HEK293 (cell line): ENCODE data around the gene LRP1B.

Experiments used
- CTCF ChIA-PET: fragments of 350-600 bp; formaldehyde crosslinking; extraction: SDS; loops from one replicate; lab custom pipeline; 2021; ENCODE audit warnings: antibody characterized with exemption; lab: Yijun Ruan, JAX
- POLR2A ChIA-PET: fragments of 300-600 bp; formaldehyde crosslinking; extraction: SDS; loops from one replicate; lab custom pipeline; 2020; ENCODE audit warnings: antibody characterized with exemption, inconsistent platforms; lab: Yijun Ruan, JAX
- H3K27ac ChIP-seq: fragments of 200-500 bp; sonication (Bioruptor generic); 2 replicates; pipeline ENCODE4 v1.5.1; 2014; ENCODE audit warnings: low read depth, low read length, control low read depth, inconsistent platforms; ENCODE audit errors: extremely low read depth
- H3K36me3 ChIP-seq, 2 experiments: fragments of 200-500 bp in 1 of 2; sonication (Bioruptor generic) in 1 of 2; 1 replicate in 1 of 2; 2 replicates in 1 of 2; pipeline ENCODE4 v1.5.1; 2014 to 2017; ENCODE audit warnings: inconsistent platforms in 2 of 2, low read length in 2 of 2; ENCODE audit not compliant: control insufficient read depth in 2 of 2, insufficient read depth in 1 of 2
- H3K4me1 ChIP-seq: fragments of 200-500 bp; sonication (Bioruptor generic); 2 replicates; pipeline ENCODE4 v1.5.1; 2014; ENCODE audit warnings: mild to moderate bottlenecking, low read length, inconsistent platforms; ENCODE audit not compliant: control insufficient read depth, insufficient read depth
- H3K4me3 ChIP-seq: 2 replicates; pipeline ENCODE4 v1.5.1; 2011; ENCODE audit warnings: low read depth, mild to moderate bottlenecking, control low read depth, low read length, moderate library complexity
- H3K9me3 ChIP-seq: fragments of 200-500 bp; sonication (Bioruptor generic); 2 replicates; pipeline ENCODE4 v1.5.1; 2014; ENCODE audit warnings: low read depth, low read length, inconsistent platforms; ENCODE audit not compliant: control insufficient read depth, insufficient read depth
- BCL11A ChIP-seq: fragments of 450-650 bp; formaldehyde crosslinking; IDR thresholded peaks from 2 replicates; pipeline ENCODE4 v1.5.1; 2016; ENCODE audit warnings: low read depth, missing biosample characterization, missing genetic modification characterization
- HOXA7 ChIP-seq: sonication (generic); formaldehyde crosslinking; IDR thresholded peaks from 2 replicates; pipeline ENCODE4 v1.8.1; 2022; ENCODE audit warnings: missing genetic modification reagents, borderline replicate concordance
- KLF7 ChIP-seq: fragments of 450-650 bp; formaldehyde crosslinking; IDR thresholded peaks from 2 replicates; pipeline ENCODE4 v1.5.1; 2016; ENCODE audit warnings: missing biosample characterization, missing genetic modification characterization, borderline replicate concordance
- KLF8 ChIP-seq: fragments of 450-650 bp; formaldehyde crosslinking; IDR thresholded peaks from 2 replicates; pipeline ENCODE4 v1.5.1; 2016; ENCODE audit warnings: missing biosample characterization, missing genetic modification characterization
- MZF1 ChIP-seq: fragments of 450-650 bp; formaldehyde crosslinking; IDR thresholded peaks from 2 replicates; pipeline ENCODE4 v1.5.1; 2017; ENCODE audit warnings: missing biosample characterization, missing genetic modification characterization, borderline replicate concordance
- OSR2 ChIP-seq: fragments of 450-650 bp; formaldehyde crosslinking; IDR thresholded peaks from 2 replicates; pipeline ENCODE4 v1.5.1; 2016; ENCODE audit warnings: missing biosample characterization, missing genetic modification characterization
- PBX3 ChIP-seq: sonication (generic); formaldehyde crosslinking; IDR thresholded peaks from 2 replicates; pipeline ENCODE4 v1.8.1; 2022; ENCODE audit warnings: mild to moderate bottlenecking, moderate library complexity, missing genetic modification reagents
- PRDM1 ChIP-seq: fragments of 450-650 bp; formaldehyde crosslinking; IDR thresholded peaks from 2 replicates; pipeline ENCODE4; 2016; ENCODE audit warnings: missing biosample characterization, missing genetic modification characterization
- REST ChIP-seq: fragments of 450-650 bp; formaldehyde crosslinking; IDR thresholded peaks from 2 replicates; pipeline ENCODE4 v1.5.1; 2016; ENCODE audit warnings: missing biosample characterization, missing genetic modification characterization
- SP3 ChIP-seq: fragments of 450-650 bp; formaldehyde crosslinking; IDR thresholded peaks from 2 replicates; pipeline ENCODE4 v1.5.1; 2016; ENCODE audit warnings: missing biosample characterization, missing genetic modification characterization
- SP7 ChIP-seq: fragments of 450-650 bp; formaldehyde crosslinking; IDR thresholded peaks from 2 replicates; pipeline ENCODE4 v1.5.1; 2016; ENCODE audit warnings: missing biosample characterization, missing genetic modification characterization
- ZBTB7A ChIP-seq: fragments of 450-650 bp; formaldehyde crosslinking; IDR thresholded peaks from 2 replicates; pipeline ENCODE4 v1.5.1; 2016; ENCODE audit warnings: low read depth, missing biosample characterization, missing genetic modification characterization
- ZFP41 ChIP-seq: fragments of 450-650 bp; formaldehyde crosslinking; IDR thresholded peaks from 2 replicates; pipeline ENCODE4 v1.5.1; 2016; ENCODE audit warnings: missing biosample characterization, missing genetic modification characterization, borderline replicate concordance
- ZNF10 ChIP-seq: fragments of 450-650 bp; formaldehyde crosslinking; IDR thresholded peaks from 2 replicates; pipeline ENCODE4 v1.5.1; 2017; ENCODE audit warnings: missing biosample characterization, missing genetic modification characterization
- ZNF155 ChIP-seq: fragments of 450-650 bp; formaldehyde crosslinking; IDR thresholded peaks from 2 replicates; pipeline ENCODE4 v1.5.1; 2016; ENCODE audit warnings: missing biosample characterization, missing genetic modification characterization
- ZNF174 ChIP-seq: fragments of 450-650 bp; formaldehyde crosslinking; IDR thresholded peaks from 2 replicates; pipeline ENCODE4 v1.5.0; 2017; ENCODE audit warnings: missing biosample characterization, mild to moderate bottlenecking, missing genetic modification characterization
- ZNF184 ChIP-seq: fragments of 450-650 bp; IDR thresholded peaks from 2 replicates; pipeline ENCODE4 v1.5.1; 2018; ENCODE audit warnings: missing biosample characterization, mild to moderate bottlenecking, missing genetic modification characterization
- ZNF19 ChIP-seq: fragments of 450-650 bp; formaldehyde crosslinking; IDR thresholded peaks from 2 replicates; pipeline ENCODE4; 2016; ENCODE audit warnings: missing biosample characterization, missing genetic modification characterization, low read depth
- ZNF202 ChIP-seq: fragments of 450-650 bp; formaldehyde crosslinking; IDR thresholded peaks from 2 replicates; pipeline ENCODE4 v1.5.1; 2016; ENCODE audit warnings: missing biosample characterization, missing genetic modification characterization, borderline replicate concordance
- ZNF221 ChIP-seq: fragments of 450-650 bp; formaldehyde crosslinking; IDR thresholded peaks from 2 replicates; pipeline ENCODE4 v1.5.1; 2017; ENCODE audit warnings: missing biosample characterization, missing genetic modification characterization, borderline replicate concordance
- ZNF248 ChIP-seq: fragments of 450-650 bp; formaldehyde crosslinking; IDR thresholded peaks from 2 replicates; pipeline ENCODE4 v1.5.1; 2017; ENCODE audit warnings: missing biosample characterization, missing genetic modification characterization
- ZNF274 ChIP-seq, 2 experiments: fragments of 200-500 bp in 1 of 2; fragments of 450-650 bp in 1 of 2; sonication (Bioruptor generic) in 1 of 2; formaldehyde crosslinking in 1 of 2; IDR thresholded peaks; 2 replicates each; pipeline versions ENCODE4 v1.5.1 to v1.6.1; 2014 to 2016; ENCODE audit warnings: borderline replicate concordance in 1 of 2, inconsistent platforms in 1 of 2, low read length in 1 of 2, missing biosample characterization in 1 of 2, missing genetic modification characterization in 1 of 2
- ZNF280C ChIP-seq: fragments of 450-650 bp; formaldehyde crosslinking; IDR thresholded peaks from 2 replicates; pipeline ENCODE4 v1.5.1; 2016; ENCODE audit warnings: missing biosample characterization, missing genetic modification characterization
- ZNF391 ChIP-seq: fragments of 450-650 bp; formaldehyde crosslinking; IDR thresholded peaks from 2 replicates; pipeline ENCODE4 v1.5.1; 2016; ENCODE audit warnings: low read depth, missing biosample characterization, missing genetic modification characterization, borderline replicate concordance
- ZNF404 ChIP-seq: fragments of 450-650 bp; formaldehyde crosslinking; IDR thresholded peaks from 2 replicates; pipeline ENCODE4 v1.5.1; 2017; ENCODE audit warnings: missing biosample characterization, missing genetic modification characterization
- ZNF600 ChIP-seq: fragments of 450-650 bp; formaldehyde crosslinking; IDR thresholded peaks from 2 replicates; pipeline ENCODE4 v1.5.1; 2016; ENCODE audit warnings: missing biosample characterization, missing genetic modification characterization
- ZNF768 ChIP-seq: fragments of 450-650 bp; formaldehyde crosslinking; IDR thresholded peaks from 2 replicates; pipeline ENCODE4 v1.5.1; 2018; ENCODE audit warnings: missing biosample characterization, mild to moderate bottlenecking, missing genetic modification characterization
- ZNF785 ChIP-seq: fragments of 450-650 bp; formaldehyde crosslinking; IDR thresholded peaks from 2 replicates; pipeline ENCODE4 v1.5.1; 2016; ENCODE audit warnings: missing biosample characterization, missing genetic modification characterization
- TF ChIP-seq, protein P1 (sequence below): fragments of 450-650 bp; formaldehyde crosslinking; IDR thresholded peaks from 2 replicates; pipeline ENCODE4 v1.5.1; 2016; ENCODE audit warnings: missing biosample characterization, missing genetic modification characterization

LRP1B gene

DNA sequence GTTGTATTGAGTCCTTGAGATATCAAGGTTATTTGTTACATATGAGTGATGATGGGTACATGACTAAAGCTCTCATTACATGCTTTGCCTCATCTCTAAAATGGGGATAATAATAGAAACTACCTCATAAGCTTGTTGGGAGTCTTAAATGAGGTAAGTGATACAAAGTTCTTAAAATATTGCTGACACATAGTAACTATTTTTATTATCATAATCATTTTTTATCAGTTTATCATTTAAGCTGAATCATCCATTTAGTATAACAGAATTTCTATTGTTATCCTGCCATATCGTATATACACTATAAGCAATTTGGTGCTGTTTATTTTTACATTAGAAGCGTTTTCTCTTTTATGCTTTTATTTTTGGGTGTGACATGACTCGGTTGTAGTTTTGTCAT lies 871.1 kb downstream of the LRP1B start:
- POLR2A ChIA-PET, result no interaction called here
- no peak overlapping the region for H3K27ac ChIP-seq
- CTCF ChIA-PET, result no interaction called here

DNA sequence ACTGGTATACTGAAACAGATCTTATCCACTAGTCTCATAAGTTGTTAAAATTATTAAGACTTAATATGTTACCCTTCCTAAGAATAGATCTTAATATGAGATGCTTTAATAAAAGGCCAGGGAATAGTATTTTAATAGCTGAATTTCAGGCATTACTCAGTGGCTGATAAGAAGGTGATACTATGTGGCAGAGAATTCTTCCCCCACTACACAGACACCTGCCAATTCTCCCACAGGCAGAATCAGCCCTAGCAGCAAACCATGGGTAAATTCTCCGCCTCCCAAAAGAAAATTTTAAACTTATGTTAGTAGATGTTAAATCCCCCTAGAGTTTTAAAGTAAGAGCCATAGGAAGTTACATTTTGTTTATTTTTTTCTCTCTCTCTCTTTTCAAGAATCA lies 888.8 kb downstream of the LRP1B start:
- Histone ChIP-seq H3K4me1 (0 out of 2 replicates have a peak, but pooled peaks cover 5% of the 10 kb centered on the region), H3K27ac (no peak overlapping the region), H3K9me3 (no peaks in the 10 kb centered on the region), H3K36me3 (no peaks in the 10 kb centered on the region), H3K4me3 (no peak overlapping the region)
- POLR2A ChIA-PET, result no interaction called here
- TF ChIP-seq ZBTB7A (tag by site-specific recombination), result no peak
- no peak for TF ChIP-seq SP3 (tag by site-specific recombination)
- no peak for TF ChIP-seq REST (tag by site-specific recombination)
- TF ChIP-seq PBX3 (CRISPR knock-in tag), result no peak
- TF ChIP-seq, protein P1, sequence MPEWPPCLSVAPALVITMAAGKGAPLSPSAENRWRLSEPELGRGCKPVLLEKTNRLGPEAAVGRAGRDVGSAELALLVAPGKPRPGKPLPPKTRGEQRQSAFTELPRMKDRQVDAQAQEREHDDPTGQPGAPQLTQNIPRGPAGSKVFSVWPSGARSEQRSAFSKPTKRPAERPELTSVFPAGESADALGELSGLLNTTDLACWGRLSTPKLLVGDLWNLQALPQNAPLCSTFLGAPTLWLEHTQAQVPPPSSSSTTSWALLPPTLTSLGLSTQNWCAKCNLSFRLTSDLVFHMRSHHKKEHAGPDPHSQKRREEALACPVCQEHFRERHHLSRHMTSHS (tag by site-specific recombination), result no peak
- TF ChIP-seq HOXA7 (CRISPR knock-in tag), result no peak
- TF ChIP-seq ZNF274 (IDR thresholded peaks at IDR 0.05; ENCODE audit: low read length), result no peak
- no peak for TF ChIP-seq ZNF274 (tag by site-specific recombination; IDR thresholded peaks at IDR 0.05; ENCODE audit: borderline replicate concordance)
- no peak for TF ChIP-seq ZNF248 (tag by site-specific recombination)
- TF ChIP-seq ZNF174 (tag by site-specific recombination), result no peak
- TF ChIP-seq ZNF19 (tag by site-specific recombination), result no peak
- no peak for TF ChIP-seq PRDM1 (tag by site-specific recombination)
- TF ChIP-seq KLF8 (tag by site-specific recombination), result no peak
- TF ChIP-seq MZF1 (tag by site-specific recombination), result no peak
- CTCF ChIA-PET, result no interaction called here

More for the DNA sequence above, 871.1 kb downstream of the LRP1B start:
- H3K36me3 ChIP-seq, result no peaks in the 10 kb centered on the region
- TF ChIP-seq ZNF404 (no peak), ZNF19 (tag by site-specific recombination) (no peak), ZNF280C (tag by site-specific recombination) (no peak), ZNF202 (no peak), KLF7 (tag by site-specific recombination) (no peak), ZFP41 (tag by site-specific recombination) (no peak), ZNF600 (no peak), ZNF155 (tag by site-specific recombination) (no peak), BCL11A (tag by site-specific recombination) (no peak), ZNF785 (no peak), OSR2 (tag by site-specific recombination) (no peak), ZNF274 (IDR thresholded peaks at IDR 0.05; ENCODE audit: low read length) (no peak), ZNF274 (tag by site-specific recombination; IDR thresholded peaks at IDR 0.05; ENCODE audit: borderline replicate concordance) (no peak), ZNF174 (tag by site-specific recombination) (no peak), SP7 (tag by site-specific recombination) (no peak), ZNF391 (no peak), ZNF768 (no peak), ZNF10 (tag by site-specific recombination) (no peak), ZNF184 (no peak), ZNF221 (no peak)
- TF ChIP-seq, protein P1 (tag by site-specific recombination), result no peak
- H3K4me3 ChIP-seq, result no peak overlapping the region
- H3K4me1 ChIP-seq, result no peaks in the 10 kb centered on the region
- no peaks in the 10 kb centered on the region for H3K9me3 ChIP-seq
